ENCODE data around the gene PSMB3.
A peak's percentile ranks its signal among the peaks of the same experiment; 100 is the strongest.

Gene PSMB3

DNA sequence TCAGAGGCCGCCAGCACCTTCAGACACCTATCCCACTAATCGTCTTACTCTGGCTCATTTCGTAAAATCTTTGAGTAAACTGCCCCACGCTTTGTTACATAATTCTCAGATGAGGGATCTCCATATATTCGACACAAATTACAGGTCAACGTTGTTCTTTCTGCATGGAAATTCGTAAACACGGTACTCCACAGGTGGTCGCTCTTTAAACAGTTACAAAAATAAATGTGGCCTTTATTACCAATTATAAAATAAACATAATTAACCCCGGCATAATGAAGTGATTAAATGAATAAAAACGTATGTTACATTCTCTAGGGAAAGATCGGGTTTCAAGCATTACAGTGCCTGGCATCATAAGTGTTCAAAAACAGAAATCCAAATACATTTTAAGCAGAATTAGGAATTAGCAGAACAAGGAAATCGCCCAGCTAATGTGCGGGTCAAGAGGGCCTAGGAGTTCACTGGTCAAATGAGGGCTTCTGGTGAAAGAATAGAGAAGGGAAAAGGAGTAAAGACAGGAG, 47.8 kb downstream of the PSMB3 start:
- TF ChIP-seq, protein P1, sequence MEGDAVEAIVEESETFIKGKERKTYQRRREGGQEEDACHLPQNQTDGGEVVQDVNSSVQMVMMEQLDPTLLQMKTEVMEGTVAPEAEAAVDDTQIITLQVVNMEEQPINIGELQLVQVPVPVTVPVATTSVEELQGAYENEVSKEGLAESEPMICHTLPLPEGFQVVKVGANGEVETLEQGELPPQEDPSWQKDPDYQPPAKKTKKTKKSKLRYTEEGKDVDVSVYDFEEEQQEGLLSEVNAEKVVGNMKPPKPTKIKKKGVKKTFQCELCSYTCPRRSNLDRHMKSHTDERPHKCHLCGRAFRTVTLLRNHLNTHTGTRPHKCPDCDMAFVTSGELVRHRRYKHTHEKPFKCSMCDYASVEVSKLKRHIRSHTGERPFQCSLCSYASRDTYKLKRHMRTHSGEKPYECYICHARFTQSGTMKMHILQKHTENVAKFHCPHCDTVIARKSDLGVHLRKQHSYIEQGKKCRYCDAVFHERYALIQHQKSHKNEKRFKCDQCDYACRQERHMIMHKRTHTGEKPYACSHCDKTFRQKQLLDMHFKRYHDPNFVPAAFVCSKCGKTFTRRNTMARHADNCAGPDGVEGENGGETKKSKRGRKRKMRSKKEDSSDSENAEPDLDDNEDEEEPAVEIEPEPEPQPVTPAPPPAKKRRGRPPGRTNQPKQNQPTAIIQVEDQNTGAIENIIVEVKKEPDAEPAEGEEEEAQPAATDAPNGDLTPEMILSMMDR (conservative IDR thresholded peaks at IDR 0.05; ENCODE audit: low read depth, low read length), result no peak
- no peak for DNase-seq (ENCODE audit: low read depth)
- H3K4me3 ChIP-seq (ENCODE audit: low read length), result peak overlapping the region; percentile 72

- no peak for DNase-seq (ENCODE audit: low read depth)
- TF ChIP-seq, protein P1 (conservative IDR thresholded peaks at IDR 0.05; ENCODE audit: low read depth, low read length), result no peak
- H3K4me3 ChIP-seq (ENCODE audit: low read length), result no peak overlapping the region
Observed at GRCh38 chr17:38809828-38810227, 57.3 kb downstream of the PSMB3 start.

All from retinal pigment epithelial cell (primary cell).